Measurements from ENCODE around the gene ADD2. TPM values are rescaled to one million over a fixed set of nuclear protein-coding genes. Genes with fewer than 3 reads are reported as not detected.

The ADD2 gene
- total RNA-seq, 1 donor from 2014 or later: 4.8 TPM

GRCh38 chr2:70717431-70718038, 50.5 kb downstream of the ADD2 start:
- H3K36me3 ChIP-seq (ENCODE audit: insufficient read depth, low read length): no peaks in the 10 kb centered on the region
- H3K4me3 ChIP-seq (ENCODE audit: insufficient read depth, low read depth, low read length): no peak overlapping the region
- Mint-ChIP-seq H3K27me3 (ENCODE audit: low read depth, unreplicated experiment) (peaks cover 24% of the 10 kb centered on the region), H3K9me3 (ENCODE audit: unreplicated experiment) (no peaks in the 10 kb centered on the region), H3K36me3 (ENCODE audit: low read depth, unreplicated experiment) (no peaks in the 10 kb centered on the region), H3K27ac (ENCODE audit: unreplicated experiment) (no peak overlapping the region), H3K4me1 (ENCODE audit: low read depth, unreplicated experiment) (no peaks in the 10 kb centered on the region), H3K4me3 (ENCODE audit: unreplicated experiment) (no peak overlapping the region)
- H4K20me1 ChIP-seq (ENCODE audit: insufficient read depth, low read length): no peaks in the 10 kb centered on the region
- no peak overlapping the region for H3K27ac ChIP-seq (ENCODE audit: low read depth, low read length)
- H3K27me3 ChIP-seq (ENCODE audit: insufficient read depth, low read length): no peaks in the 10 kb centered on the region
- H3K4me2 ChIP-seq (ENCODE audit: low read length): no peak overlapping the region
- H2AFZ ChIP-seq (ENCODE audit: low read depth, low read length): no peak overlapping the region
- no peaks in the 10 kb centered on the region for H3K79me2 ChIP-seq (ENCODE audit: insufficient read depth, low read length)
- no peak for DNase-seq (ENCODE audit: low read depth)
- no peak for FAIRE-seq
- H3K9me3 ChIP-seq (ENCODE audit: insufficient read depth, low read depth, low read length): no peaks in the 10 kb centered on the region
- no peak overlapping the region for H3K9ac ChIP-seq (ENCODE audit: low read length)
- H3K4me1 ChIP-seq (ENCODE audit: insufficient read depth, low read length): no peaks in the 10 kb centered on the region
- TF ChIP-seq EZH2 (IDR thresholded peaks at IDR 0.05; ENCODE audit: insufficient read depth, low read length): no peak
- TF ChIP-seq CTCF (IDR thresholded peaks at IDR 0.05; ENCODE audit: insufficient read depth, low read depth, low read length): no peak

- Mint-ChIP-seq H3K27me3 (ENCODE audit: low read depth, unreplicated experiment) (peaks cover 22% of the 10 kb centered on the region), H3K27ac (ENCODE audit: unreplicated experiment) (no peak overlapping the region), H3K4me3 (ENCODE audit: unreplicated experiment) (no peak overlapping the region), H3K9me3 (ENCODE audit: unreplicated experiment) (no peaks in the 10 kb centered on the region), H3K36me3 (ENCODE audit: low read depth, unreplicated experiment) (no peaks in the 10 kb centered on the region), H3K4me1 (ENCODE audit: low read depth, unreplicated experiment) (no peaks in the 10 kb centered on the region)
- FAIRE-seq (no peak), DNase-seq (ENCODE audit: low read depth) (no peak)
- Histone ChIP-seq H3K9ac (ENCODE audit: low read length) (no peak overlapping the region), H3K27me3 (ENCODE audit: insufficient read depth, low read length) (no peaks in the 10 kb centered on the region), H3K36me3 (ENCODE audit: insufficient read depth, low read length) (no peaks in the 10 kb centered on the region), H3K4me1 (ENCODE audit: insufficient read depth, low read length) (no peaks in the 10 kb centered on the region), H2AFZ (ENCODE audit: low read depth, low read length) (no peak overlapping the region), H3K4me2 (ENCODE audit: low read length) (no peak overlapping the region), H3K4me3 (ENCODE audit: insufficient read depth, low read depth, low read length) (no peak overlapping the region), H3K27ac (ENCODE audit: low read depth, low read length) (no peak overlapping the region), H3K79me2 (ENCODE audit: insufficient read depth, low read length) (no peaks in the 10 kb centered on the region), H4K20me1 (ENCODE audit: insufficient read depth, low read length) (no peaks in the 10 kb centered on the region), H3K9me3 (ENCODE audit: insufficient read depth, low read depth, low read length) (no peaks in the 10 kb centered on the region)
- TF ChIP-seq CTCF (IDR thresholded peaks at IDR 0.05; ENCODE audit: insufficient read depth, low read depth, low read length): no peak
- TF ChIP-seq EZH2 (IDR thresholded peaks at IDR 0.05; ENCODE audit: insufficient read depth, low read length): no peak
Observed at GRCh38 chr2:70716951-70717350, 51.0 kb downstream of the ADD2 start.

GRCh38 chr2:70716131-70716743, 51.8 kb downstream of the ADD2 start:
- TF ChIP-seq EZH2 (IDR thresholded peaks at IDR 0.05; ENCODE audit: insufficient read depth, low read length) (no peak), CTCF (IDR thresholded peaks at IDR 0.05; ENCODE audit: insufficient read depth, low read depth, low read length) (no peak)
- Histone ChIP-seq H3K79me2 (ENCODE audit: insufficient read depth, low read length) (no peaks in the 10 kb centered on the region), H3K9ac (ENCODE audit: low read length) (no peak overlapping the region), H3K9me3 (ENCODE audit: insufficient read depth, low read depth, low read length) (no peaks in the 10 kb centered on the region), H3K4me3 (ENCODE audit: insufficient read depth, low read depth, low read length) (no peak overlapping the region), H3K27ac (ENCODE audit: low read depth, low read length) (no peak overlapping the region), H3K4me2 (ENCODE audit: low read length) (no peak overlapping the region), H3K27me3 (ENCODE audit: insufficient read depth, low read length) (no peaks in the 10 kb centered on the region), H3K4me1 (ENCODE audit: insufficient read depth, low read length) (no peaks in the 10 kb centered on the region), H3K36me3 (ENCODE audit: insufficient read depth, low read length) (no peaks in the 10 kb centered on the region), H4K20me1 (ENCODE audit: insufficient read depth, low read length) (no peaks in the 10 kb centered on the region), H2AFZ (ENCODE audit: low read depth, low read length) (no peak overlapping the region)
- H3K4me1 Mint-ChIP-seq (ENCODE audit: low read depth, unreplicated experiment): no peaks in the 10 kb centered on the region
- FAIRE-seq (no peak), DNase-seq (ENCODE audit: low read depth) (no peak)
- H3K27me3 Mint-ChIP-seq (ENCODE audit: low read depth, unreplicated experiment): peaks cover 22% of the 10 kb centered on the region
- no peaks in the 10 kb centered on the region for H3K9me3 Mint-ChIP-seq (ENCODE audit: unreplicated experiment)
- H3K4me3 Mint-ChIP-seq (ENCODE audit: unreplicated experiment): no peak overlapping the region
- no peak overlapping the region for H3K27ac Mint-ChIP-seq (ENCODE audit: unreplicated experiment)
- no peaks in the 10 kb centered on the region for H3K36me3 Mint-ChIP-seq (ENCODE audit: low read depth, unreplicated experiment)
